HS-27A (cell line): ENCODE data around the gene CNTFR.

Source experiments
- DNase-seq: peaks from one replicate; pipeline ENCODE4 v3.0.0-alpha.2; 2012; ENCODE audit warnings: low read depth, missing footprints

CNTFR gene

DNA sequence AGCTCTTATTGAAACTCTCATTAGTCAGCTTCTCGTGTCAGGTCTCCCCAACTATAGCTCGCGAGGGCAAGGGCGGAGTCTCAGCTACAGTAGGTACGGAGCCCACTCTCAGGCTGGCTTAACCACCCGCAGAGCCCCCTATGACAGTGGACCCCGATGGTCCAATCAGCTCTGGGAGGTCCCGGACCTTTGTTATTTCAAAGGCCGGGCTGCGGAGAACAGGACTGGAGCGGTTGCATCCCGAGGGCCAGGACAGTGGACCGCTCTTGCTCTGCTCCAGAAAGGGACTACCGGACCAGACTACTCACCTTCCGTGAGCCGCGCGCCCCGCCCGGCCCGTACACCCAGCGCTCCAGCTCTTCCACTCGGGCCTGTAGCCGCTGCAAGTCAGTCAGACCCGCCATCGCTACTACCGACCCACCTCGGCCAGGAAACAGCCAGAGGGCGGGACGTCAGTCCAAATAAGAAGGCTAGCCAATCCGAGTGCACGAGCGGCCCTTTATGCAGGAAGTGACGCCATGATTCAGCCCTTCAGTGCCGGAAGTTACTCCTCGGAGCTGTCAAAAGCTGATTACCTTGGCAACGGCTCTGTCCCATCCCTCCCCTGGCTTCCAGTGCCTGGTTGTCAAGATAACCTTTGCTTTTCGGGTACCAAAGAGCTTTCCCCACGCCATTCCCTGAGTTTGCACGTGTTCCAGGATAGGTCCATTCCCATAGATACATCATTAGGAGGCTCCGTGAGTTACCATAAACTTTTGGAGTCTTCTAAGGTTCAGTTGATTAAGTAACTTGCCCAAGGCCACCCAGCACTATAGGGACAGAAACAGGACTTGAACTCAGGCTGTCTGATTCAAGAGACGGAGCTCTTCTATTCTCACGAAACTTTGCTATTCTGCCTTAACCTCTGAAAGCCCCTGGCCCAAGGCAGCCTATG is 30.8 kb upstream of the CNTFR start, which contains the start of gene DCTN3:
DCTN3 (minus strand) TSS at position 435 of the 934 bp plus-strand sequence; CDS start at position 404, 31 bp downstream.
- DNase-seq, result peak; percentile 88

DNA sequence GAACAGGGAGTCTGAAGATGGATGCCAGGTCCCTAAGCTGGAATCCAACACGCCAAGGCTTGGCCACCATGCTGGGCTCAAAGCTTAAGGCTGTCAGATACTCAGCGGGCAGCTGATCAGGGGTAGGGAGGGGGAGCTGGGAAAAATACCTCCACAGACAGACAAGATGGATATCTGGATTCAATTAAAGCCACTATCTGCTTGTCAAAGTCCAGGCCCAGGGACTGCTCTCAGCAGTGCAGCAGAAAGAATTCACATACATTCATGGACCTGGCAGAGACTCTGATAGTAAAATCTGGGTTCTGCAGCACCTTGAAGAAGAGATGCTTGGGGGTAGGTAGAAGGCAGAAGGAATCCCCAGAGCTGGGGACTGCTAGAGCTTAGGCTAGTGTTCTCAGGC is 25.6 kb upstream of the CNTFR start:
- no peak for DNase-seq

DNA sequence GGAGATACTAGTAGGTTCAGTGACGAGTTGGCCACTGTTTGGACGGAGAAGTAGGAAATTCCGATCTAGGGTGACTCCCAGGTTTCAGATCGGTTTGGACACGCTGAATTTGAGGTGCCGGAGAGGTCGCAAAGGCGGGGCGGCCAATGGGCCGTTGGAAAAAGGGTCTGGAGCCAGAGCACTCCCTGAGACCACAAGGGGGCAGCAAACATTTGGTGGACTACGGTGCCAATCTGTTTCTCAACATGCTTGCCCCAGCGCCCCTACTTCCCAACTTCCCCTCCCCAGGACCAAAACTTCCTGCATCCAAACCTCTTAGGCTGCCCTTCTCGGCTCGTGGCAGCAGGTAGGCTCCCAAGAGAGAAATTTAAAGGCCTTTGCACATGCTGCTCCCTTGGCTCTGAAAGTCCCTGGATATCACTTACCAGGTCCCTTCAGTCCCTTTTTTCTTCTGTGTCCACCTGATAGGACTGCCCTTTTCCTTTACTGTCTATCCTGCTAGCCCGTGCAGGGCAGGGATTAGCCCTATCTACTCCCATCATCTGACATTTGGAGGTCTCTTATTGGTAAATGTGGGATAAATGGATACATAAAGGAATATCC is 23.4 kb upstream of the CNTFR start:
- DNase-seq, result peak; percentile 77

DNA sequence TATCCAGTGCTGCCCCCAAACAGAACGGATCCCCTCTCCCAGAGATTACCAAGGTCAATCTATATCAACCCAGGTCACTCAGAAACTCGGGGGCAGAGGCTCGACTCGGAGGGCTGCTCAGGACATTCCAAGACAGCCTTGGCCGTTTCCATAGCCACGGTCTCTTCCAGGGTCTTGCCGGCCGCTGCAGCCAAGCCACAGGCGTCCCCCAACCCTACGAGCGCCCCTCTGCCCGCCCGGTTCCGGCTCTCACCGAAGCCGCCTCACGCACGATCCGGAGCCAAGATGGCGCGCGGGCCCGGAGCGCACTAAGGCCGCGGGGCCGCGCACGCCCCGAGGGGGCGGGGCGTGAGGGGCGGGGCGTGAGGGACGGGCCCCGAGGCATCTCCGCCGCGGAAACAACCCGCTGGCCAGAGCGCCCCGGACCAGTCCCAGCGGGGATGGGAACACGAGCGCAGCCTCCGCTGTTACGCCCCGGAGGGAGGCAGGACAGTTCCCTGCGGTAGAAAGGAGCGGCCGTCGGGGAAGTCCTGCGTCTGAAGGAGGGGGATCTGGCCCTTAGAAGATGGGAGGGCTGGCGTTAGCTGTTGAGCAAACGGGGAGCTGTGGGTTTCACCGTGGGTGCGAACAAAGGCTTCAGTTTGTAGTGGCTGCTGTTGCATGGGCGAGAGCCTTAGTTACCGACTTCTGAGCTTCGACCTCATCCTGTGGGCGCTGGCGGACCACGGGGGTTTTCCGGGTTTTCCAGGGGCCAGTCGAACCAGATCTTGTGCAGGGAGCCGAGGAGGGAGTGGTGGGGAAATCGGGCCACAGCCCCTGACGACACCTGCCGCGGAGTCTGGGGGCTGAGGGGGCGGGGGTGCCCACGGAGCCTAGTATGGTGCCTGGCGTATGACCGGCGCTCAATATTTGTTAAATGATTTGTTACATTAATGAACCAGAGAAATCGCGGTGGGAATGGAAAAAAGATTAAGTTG is 22.6 kb upstream of the CNTFR start, which contains the start of gene RPP25L:
RPP25L (minus strand) TSS at position 287 of the 977 bp plus-strand sequence. CDS start 801 bp downstream, outside the sequence.
- DNase-seq, result peak; percentile 69

DNA sequence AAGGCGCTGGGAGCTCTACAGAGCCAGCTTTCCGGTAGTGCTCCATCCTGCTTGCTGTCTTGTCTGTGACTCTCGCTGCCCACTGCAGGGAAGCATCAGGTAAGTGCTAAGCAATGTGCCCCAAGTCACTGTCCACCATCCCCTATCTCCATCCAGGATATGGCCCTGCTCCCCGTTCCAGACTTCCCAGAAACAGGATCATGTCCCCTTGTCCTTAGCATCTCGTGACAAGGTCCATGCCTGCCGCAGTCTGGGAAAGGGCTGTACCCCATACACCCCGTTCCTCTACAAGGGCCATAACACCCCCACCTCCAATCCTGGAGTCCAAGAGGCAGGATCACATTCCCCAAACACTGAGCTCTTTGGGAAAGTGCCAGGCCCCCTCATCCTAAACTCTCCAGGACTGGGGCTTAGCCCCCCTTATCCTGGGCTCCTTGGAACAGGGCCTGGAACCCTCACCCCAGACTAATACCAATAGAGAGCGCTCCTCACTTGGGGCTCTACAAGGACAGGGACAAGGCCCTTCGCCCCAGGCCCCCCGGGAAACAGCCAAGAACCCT is 21.8 kb upstream of the CNTFR start:
- DNase-seq, result no peak

DNA sequence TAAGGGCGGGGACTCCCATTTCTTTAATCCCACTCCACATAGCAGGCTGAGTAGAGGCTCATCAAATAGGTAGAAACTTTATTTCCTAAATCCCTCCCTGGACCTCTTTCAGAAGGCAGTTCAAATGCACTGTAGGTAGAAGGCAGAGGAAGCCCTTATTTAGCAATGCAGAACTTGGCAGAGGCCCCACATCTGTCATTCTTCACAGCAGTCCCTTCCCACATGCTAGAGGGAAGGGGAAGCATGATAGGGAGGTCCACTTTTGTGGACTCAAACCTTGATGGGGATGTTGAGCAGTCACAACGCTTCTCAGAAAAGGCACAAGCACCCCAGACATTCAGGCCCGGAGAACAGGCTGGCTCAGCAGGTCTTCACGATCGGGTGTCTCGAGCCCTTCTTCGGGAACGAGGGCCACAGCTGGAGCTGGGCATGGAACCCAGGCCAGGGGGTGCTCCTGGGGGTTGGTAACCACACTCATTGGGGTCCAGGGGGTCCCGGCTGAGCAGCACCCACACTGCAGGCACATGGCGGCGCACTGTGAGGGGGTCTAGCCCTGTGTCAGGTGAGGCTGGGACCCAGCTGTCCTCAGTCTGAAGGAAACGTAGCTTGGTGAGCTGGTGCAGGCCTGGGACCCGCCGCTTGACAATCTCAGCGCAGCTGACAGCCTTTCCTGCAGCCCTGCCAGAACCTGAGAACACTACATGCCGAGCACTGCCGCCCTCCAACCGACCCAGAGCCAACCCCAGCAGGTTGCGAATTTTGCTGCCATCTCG is 21.1 kb upstream of the CNTFR start:
- DNase-seq, result no peak

DNA sequence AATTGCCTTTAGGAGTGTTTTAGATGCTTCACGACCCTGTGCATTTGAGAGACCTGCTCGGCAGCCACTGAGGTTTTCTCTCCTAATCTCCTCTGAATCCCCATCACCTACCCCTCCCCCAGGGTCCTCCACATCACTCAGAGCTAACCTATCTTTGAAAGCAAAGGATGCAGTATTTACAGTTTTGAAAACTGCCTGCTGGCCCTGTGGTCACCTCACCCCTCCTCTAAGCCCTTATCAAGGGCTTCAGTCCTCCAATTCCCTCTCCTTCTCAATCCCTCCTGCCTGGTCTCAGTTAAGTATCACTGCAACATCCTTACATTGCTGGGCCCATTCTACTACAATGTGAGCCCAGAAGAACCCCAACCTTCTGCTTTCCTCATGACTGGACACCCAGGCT is 17.8 kb upstream of the CNTFR start:
- no peak for DNase-seq

DNA sequence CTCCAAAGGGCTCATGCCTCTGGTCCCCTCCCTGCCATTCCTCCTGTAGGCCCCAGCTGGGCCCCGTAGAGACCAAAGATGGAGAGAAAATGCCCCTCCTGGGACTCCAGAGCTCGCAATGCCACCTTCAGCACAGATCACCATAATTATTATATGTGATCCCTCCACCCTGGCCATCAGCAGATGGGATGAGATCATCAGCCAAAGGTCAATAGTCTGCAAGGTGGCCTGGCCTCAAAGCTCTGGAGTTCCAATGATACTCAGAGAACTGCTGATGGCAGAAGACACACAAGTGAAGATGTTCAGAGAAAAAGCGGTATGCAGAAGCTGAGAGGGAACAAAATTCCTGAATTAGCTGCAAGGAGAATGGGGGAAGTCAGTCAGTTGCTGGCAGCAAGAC is 17.4 kb upstream of the CNTFR start:
- no peak for DNase-seq

DNA sequence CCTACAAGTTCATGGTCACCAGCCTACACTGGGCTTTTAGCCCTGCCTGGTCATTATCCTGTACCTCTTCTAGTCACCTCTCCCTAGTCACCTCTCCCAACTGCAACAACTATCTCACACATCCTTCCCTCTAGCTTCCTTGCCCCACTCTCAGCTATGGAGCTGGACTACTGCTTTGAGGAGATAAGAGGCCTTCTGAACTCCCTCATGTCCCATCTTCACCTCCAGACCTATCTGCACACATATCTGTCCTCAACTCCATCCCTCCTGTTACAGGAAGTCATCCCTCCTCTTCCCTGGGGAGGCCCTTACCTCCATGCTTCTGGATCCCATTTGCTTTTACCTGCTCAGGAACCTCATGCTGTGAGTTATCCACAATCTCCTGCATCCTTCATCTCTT is 16.7 kb upstream of the CNTFR start:
- no peak for DNase-seq

DNA sequence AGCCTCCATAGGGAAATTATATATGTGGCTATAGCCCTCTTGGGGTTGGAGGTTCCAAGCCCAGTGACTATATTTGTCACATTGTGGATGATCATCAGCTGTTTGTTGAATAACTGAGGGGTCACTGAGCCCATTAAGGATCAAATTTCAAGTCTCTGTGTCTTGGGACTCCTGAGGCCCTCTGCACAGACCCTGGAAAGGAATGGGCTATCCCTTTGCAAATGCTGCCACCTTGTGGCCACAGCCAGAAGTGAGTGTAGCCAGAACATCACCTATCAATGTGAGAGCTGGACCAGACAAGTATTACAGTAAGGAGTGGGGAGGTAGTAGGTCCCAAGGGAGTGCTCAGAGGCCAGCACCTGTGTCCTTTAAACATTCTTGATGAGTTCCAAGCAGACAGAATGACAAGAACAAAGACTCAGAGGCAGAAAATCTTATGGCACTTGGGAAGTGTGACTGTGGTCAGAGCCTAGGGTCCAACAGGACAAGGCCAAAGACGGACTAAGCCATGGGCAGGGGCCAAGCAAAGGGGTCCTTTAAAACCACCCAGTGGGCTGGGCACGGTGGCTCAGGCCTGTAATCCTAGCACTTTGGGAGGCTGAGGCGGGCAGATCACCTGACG is 14.2 kb upstream of the CNTFR start:
- DNase-seq, result peak; percentile 55

DNA sequence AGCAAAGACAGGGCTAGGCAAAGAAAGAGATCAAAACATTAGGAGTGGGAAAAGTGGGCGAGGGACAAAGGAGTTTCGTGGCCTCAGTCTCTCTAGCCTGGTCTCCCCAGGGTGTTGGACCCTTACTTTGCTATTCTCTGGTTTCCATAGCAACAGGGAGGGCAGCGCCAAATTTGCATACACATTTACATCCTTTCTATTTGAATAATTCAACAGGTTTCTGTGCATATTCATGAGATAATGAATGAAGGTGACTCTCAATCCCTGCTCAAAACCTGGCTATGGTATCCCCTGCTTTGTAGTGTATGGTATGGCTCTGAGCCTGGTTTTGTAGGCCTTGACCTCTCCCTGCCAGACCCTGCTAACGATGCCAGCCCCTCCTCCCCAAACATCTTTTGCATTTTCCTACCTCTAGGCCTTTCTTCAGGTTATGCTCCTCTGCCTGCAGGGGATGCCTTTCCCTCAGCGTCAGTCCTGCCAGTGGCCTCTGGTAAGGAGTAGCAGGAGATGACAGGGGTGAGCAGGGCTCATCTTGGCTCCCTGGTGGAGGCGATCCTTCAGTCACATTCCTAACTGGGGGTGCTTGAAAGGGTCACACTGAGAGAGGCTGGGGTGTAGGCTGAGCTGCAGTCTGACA is 12.5 kb upstream of the CNTFR start:
- DNase-seq, result no peak

DNA sequence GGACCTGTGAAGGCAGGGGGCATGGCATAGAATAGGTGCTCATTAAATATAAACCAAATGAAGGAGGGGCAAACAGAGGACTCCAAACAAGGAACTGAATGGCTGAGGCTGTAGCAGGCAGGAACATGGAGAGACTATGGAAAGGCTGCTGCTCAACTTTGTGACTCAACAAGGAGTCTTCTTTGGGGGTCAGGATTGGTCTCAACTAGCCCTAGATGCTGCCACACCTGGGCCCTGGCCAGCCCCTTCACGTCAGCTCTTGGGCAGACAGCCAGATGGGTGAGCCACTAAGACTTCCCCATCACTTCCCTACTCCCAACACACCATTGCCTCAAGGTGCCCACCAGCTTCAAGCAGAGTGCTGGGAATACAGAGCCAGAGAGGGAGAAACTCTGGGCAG is 11.4 kb upstream of the CNTFR start:
- no peak for DNase-seq

DNA sequence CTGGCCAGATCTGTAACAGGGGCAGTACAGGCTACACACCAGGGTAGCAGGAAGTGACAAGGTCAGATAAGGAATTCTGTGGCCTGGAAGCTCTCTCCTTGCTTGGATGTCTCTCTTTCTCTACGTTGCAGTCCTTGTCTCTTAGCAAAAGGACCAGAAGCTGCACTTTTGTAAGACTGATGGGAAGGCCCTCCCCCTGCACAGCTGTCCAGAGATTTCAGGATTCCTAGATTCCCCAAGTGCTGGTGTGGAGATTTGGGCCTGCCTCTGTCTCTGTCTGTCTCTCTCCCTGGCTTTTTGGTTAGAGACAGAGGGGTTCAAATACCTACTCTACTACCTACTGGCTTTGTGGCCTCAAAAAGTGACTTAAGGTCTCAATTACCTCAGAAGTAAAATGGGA is 10.0 kb upstream of the CNTFR start:
- no peak for DNase-seq

DNA sequence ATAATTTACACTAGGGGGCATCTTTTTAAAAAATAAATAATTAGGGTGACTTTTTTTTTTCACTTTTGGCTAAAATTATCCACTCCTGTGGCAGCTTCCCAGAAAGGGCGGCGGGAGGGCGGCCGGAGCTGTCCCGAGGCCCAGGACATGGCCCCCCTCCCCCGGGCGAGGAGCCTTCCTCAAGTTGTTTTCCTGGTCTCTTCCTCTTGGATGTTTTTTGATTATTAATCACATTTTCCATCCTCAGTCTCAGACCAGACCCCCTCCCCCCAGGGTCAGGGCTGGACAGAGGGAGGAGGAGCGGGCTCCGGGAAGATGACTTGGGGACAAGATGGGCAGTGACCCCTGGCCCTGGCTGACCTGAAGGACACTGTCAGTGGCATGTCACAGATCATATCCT is 4.7 kb upstream of the CNTFR start:
- no peak for DNase-seq

DNA sequence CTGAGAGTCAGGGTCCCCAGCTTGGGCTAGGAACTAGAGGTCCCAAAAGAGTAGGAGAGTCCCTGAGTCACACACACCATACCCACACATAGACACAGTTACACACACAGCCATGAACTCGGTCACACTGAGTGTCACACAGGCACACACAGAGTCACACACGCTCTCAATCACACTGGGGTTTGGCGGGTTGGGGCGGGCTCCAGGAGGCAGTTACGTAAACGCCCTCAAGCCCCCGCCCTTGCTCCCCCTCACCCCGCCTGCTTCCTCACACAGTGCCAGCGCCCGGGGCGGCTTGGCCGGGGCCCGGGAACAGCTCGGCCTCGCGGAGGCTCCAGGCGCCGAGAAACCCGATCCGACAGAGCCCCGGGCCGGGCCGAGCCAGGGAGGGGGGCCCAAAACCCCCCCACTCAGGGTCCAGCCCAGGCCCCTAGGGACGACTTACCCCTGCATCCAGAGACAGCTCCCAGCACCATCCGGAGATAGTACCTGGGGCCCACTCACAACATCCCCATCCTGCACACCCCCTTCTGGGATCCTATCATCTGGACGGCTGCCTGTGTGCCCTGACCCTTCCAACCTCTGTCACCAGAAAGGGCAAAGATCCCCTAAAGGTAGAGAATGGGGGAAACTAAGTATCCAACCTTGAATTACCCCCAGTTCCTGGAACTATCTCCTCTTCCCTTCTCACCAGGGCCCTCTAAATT is 3.5 kb upstream of the CNTFR start:
- no peak for DNase-seq

DNA sequence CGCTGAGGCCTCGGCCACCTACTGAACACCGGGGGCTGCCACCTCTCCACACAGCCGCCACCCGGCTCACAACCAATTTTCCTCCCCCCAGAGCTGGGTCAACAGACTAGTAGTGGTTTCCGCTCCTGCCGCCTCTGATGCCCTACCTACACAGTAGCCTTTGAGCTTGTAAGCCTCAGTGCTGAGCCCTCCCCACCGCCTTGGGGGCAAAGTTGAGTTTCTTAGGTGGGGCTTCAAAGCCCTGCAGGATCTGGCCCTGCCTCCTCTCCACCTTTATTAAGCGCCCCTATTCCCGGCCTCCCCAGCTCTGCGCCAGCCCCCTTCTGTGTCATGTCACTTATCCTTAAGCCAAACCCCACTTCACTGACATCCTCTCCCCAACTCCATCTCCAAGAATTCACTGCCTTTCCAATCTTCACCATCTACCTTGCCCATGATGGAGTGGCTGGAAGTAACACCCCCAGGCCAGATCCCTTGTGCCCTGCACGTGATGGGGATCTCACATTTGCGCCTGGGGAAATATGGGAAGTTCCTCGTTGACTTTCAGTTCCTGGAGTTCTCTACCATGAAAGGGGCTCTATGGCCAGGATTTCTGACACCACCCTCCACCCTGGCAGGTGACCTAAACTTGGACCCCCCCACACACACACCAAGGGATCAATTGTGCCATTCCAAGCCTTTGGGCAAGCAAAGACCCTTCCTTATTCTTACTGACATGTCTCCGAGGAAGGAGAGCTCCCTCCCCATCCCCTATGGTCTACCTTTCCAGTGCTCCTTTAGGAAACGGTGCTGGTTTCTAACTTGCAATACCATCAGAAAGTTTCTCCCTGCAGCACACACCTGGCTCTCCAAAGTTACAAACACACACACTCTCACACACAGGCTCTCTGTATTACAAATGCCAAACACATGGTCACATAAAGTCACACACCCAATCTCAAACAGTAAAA is 2.7 kb upstream of the CNTFR start:
- DNase-seq, result no peak

DNA sequence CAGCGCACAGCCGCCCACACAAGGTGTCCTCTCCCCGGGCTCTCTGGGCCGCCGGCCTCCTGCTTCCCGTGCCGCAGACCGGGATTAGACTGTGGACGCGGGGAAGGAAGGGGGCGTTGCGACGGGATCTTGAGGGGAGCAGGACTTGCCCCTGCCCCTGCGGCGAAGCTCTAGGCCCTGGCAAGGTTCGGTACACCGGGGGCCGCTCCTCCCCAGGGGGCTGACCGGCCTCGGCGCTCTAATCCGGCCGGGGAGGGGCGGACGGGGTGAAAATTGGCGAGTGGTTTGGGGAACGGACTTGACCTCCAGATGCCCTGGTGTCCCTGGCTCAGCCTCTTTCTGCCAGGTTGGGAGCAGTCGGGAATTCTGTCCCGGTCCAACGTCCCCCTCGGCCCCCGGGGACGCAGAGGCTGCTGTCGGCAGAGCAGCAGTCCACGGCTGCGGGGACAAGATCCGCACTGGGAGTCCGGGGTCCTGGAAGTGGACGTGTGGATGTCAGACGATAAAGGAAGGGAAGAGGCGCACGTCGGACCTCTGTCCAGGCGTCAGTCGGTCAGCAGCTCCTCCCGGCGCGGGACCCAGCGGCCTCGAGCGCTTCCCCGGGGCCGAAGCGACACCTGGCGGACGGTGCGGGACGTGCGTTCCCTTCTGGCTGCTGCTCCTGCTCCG is 1.9 kb upstream of the CNTFR start:
- DNase-seq, result peak; percentile 40
